GM19467 (cell line): ENCODE data around the gene SDHD.
"Not testable (repeated sequence)": the region's sequence is repeated elsewhere in the genome, so short reads cannot be mapped to it uniquely, and the experiment has no call there.

Experiments used
- ATAC-seq: cut with Tn5 transposase; IDR thresholded peaks from one replicate; pipeline ENCODE4 v1.9.1; 2021; ENCODE audit warnings: mild to moderate bottlenecking, moderate library complexity; ENCODE audit not compliant: unreplicated experiment

Gene SDHD

DNA sequence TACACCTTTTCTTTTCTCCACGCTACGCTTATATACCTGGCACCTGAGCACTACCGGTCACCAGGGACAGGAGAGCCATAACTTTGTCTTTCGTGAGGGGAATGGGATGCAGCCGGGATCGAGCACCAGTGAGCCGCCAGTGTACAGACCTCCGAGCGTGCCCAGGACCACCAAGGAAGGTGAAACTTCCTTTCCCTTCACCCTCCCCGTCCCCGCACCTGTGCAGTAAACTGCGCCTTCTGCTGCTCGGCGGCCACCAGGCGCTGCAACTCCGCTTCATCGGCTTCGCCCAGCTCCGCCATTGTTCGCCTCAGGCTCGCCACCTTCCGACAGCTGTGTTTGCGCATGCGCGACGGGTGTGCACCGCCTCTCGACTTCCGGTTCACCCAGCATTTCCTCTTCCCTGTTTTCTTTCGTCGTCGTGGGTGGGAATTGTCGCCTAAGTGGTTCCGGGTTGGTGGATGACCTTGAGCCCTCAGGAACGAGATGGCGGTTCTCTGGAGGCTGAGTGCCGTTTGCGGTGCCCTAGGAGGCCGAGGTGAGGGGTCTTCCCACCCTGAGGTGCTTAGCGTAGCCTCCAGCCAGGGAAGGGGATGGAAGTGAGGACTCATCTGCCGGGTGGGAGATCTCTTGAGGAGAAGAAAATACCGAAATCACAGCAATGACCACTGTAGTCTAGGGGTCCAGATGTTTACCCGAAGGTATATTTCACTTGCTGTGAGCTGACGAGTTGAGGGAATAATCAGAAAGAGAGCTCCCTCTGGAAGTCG, at the start of gene SDHD, which contains the start of gene TIMM8B:
TSS of gene SDHD (plus strand) at position 452 of the 770 bp plus-strand sequence. CDS start at position 487, 35 bp downstream.
TSS of gene TIMM8B (minus strand) at position 335 of the 770 bp plus-strand sequence. CDS start at position 302, 33 bp downstream.
- peak; percentile 81 for ATAC-seq

- ATAC-seq: no peak
Measured at GRCh38 chr11:112037527-112037926, 49.1 kb upstream of the SDHD start.

GRCh38 chr11:112042161-112042960, 44.3 kb upstream of the SDHD start:
- no peak for ATAC-seq

DNA sequence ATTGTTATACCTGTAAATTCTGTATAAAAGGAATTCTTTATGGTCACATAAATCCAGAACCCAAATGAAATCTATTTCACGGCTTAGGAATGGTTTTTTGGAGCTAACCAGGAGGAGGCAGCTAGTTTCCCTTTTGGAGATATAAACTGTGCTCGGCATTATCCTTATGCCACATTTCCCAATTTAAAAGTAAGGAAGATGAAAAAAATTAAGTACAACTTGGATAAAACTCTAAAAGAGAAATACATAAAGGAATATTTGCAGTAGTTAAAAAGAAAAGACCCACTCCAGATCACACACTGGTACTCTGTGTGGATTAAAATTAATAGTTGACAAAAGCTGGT, 43.7 kb upstream of the SDHD start:
- ATAC-seq: no peak

DNA sequence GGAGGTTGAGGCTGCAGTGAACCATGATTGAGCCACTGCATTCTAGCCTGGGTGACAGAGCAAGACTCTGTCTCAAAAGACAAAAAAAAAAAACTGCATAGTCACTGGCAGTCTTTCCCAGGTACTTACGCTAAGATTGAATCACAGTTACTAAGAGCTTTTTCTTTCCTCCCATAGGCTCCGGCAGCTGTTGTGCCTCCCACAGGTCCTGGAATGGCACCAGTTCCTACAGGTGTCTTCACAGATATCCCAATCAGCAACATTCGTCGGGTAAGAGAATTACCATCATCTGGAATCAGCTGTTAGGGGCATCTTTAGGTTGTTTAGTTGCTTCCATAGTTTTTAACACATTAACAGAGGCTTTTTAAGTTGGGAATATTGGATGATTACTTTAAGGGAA, 41.7 kb upstream of the SDHD start:
- no peak for ATAC-seq

GRCh38 chr11:112046647-112047046, 40.0 kb upstream of the SDHD start:
- not testable (repeated sequence) for ATAC-seq

DNA sequence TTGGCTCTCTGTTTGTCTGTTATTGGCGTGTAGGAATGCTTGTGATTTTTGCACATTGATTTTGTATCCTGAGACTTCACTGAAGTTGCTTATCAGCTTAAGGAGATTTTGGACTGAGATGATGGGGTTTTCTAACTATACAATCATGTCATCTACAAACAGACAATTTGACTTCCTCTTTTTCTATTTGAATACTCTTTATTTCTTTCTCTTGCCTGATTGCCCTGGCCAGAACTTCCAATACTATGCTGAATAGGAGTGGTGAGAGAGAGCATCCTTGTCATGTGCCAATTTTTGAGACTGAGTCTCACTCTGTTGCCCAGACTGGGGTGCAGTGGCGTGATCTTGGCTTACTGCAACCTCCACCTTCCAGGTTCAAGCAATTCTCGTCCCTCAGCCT, 38.4 kb upstream of the SDHD start:
- not testable (repeated sequence) for ATAC-seq

DNA sequence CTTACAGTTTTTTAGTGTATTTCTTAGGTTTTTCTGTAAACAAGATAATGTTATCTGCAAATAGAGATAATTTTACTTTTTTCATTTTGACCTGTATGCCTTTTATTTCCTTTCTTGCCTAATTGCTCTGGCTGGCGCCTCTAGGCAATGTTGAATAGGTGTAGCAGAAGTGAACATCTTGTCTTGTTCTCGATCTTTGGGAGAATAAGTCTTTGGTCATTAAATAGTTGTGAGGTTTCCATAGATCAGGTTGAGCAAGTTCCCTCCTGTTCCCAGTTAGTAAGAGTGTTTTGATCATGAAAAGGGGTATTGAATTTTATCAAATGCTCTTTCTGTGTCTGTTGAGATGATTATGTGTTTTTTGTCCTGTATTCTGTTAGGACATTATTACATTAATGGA, 36.9 kb upstream of the SDHD start:
- ATAC-seq: no peak

- peak; percentile 83 for ATAC-seq
Measured at GRCh38 chr11:112050721-112051120, 36.0 kb upstream of the SDHD start.

- no peak for ATAC-seq
Measured at GRCh38 chr11:112051768-112052167, 34.9 kb upstream of the SDHD start.

- no peak for ATAC-seq
Measured at GRCh38 chr11:112057170-112057569, 29.5 kb upstream of the SDHD start.

DNA sequence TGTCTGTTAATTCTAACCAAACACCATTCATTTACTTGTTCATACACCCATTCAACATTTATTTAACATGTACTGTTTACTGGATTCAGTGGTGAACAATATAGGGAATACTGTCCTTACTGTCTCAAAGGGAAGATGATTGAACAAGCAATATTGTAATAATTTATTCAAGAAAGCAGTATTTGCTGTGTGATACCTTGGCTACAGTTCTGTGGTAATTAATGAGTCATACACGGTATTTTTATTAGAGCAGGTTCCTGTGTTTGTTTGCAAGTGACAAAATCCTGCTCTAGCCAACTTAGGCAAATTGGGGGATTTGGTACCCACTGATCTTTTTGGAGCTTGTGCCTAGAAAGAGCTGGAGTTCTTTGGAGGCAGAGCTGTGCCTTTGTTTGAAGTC, 28.6 kb upstream of the SDHD start:
- no peak for ATAC-seq

GRCh38 chr11:112062923-112063322, 23.8 kb upstream of the SDHD start:
- no peak for ATAC-seq

DNA sequence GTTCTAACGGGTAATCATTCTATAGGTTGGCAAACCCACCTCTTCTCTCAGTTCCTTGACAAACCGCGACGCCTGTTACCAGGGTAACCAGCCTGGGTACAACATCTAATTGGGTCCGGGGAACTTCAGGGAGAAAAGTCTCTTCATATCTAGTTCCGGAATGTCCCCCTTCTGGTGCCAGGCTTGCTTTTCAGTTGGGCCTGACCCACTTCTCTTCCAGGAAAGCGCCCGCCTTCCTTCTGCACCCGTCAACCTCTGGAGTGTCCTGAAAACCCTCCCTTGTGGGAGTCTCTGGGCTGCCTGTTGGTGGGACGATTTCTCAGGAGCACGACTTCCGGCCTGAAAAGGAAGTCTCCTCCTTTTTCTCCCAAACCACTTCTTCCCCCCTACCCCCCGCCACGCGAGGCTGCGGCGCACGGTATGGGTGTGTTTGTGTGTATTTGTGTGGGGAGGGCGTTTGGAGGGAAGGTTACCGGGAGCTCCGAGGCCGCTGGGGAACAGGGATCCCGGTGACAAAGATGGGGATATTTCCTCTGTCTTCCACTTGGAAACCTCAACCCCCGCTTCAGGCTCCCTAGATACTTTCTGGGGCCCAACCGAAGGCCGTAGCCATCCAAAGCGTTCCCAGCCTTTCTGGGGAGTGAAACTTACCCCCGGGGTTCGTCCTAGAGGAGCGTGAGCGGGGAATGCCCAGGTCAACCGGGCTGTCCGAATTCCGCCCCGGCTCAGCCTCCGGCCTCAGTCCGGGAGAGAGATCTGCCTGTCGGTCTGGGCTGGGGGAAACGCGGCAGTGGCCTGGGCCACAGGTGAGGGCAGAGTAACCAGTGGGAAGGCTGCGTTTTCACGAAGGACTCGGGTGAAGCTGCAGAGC, 12.5 kb upstream of the SDHD start, which contains the start of the genes NKAPD1 and PIH1D2:
TSS of gene NKAPD1 (plus strand) at position 359 of the 871 bp plus-strand sequence. CDS start 1,276 bp downstream, outside the sequence.
TSS of gene PIH1D2 (minus strand) at position 77 of the 871 bp plus-strand sequence. CDS start 843 bp downstream, outside the sequence.
- ATAC-seq: peak; percentile 67

DNA sequence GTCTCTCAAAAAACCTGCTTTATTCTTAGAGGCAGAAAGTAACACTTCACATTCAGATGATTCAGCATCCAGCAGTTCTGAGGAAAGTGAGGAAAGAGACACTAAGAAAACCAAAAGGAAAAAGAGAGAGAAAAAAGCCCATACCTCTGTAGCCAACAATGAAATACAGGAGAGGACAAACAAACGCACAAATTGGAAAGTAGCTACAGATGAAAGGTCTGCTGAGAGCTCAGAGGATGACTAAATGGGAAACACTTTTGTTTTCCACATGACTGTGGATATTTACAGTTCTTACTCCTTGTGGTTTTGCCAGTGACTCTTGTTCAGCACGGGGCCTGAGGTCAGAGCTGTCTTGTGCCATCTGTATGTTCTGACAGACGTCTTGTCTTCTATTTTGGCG, 3.9 kb upstream of the SDHD start:
- ATAC-seq: no peak

GRCh38 chr11:112085822-112086421, 751 bp upstream of the SDHD start:
- ATAC-seq: peak; percentile 30

DNA sequence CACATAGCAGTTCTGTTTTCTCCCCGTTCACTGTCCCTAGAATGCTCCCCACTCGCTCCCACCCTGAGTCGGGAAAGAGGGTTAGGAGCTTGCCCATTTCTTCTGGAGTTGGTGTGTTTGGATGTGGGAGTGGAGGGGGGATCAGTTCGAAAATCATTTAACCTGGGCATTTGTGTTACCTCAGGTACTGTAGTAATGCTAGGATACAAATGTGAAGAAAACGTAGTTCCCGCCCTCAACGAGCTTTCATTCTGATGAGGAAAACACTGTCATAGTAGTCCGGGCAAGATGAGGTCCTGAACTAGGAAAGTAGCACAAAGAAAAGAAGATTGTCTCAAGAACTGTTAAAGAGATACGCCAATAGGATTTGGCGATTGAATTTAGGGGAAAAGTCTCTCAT, 539 bp downstream of the SDHD start:
- no peak for ATAC-seq

- not testable (repeated sequence) for ATAC-seq
Measured at GRCh38 chr11:112095302-112095701, 8.6 kb downstream of the SDHD start.

DNA sequence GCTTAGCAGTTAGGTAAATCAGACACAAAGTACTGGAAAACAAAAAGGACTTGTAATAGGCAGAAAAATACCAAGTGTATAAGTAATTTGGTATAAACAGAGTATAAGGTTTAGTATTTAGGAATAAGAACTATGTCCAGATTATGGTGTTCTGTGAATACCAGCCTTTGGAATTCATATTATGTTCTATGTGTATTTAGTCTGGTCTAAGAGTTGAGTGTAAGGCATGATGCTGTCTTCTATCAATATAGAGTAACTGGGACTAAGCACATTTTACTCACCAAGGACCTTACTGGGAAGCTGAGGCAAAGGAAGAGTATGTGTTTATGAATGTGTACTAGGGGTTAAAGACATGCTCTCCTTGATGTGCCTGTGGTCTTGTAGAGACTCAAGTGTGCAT, 9.5 kb downstream of the SDHD start:
- ATAC-seq: no peak

GRCh38 chr11:112097734-112098528, 11.3 kb downstream of the SDHD start:
- no peak for ATAC-seq
